ENCODE data around the gene OR6K2. TPM values are rescaled to one million over a fixed set of nuclear protein-coding genes. Genes with fewer than 3 reads are reported as not detected.

The OR6K2 gene
- total RNA-seq, 1 experiment from 2014 or later: not detected

GRCh38 chr1:158686111-158687009 lies 14.1 kb downstream of the OR6K2 start, which contains the start of gene SPTA1:
SPTA1 (minus strand) TSS chr1:158686715; CDS start chr1:158686517, 198 bp downstream.
- DNase-seq (ENCODE audit: low spot score): no peak

- no peak for DNase-seq (ENCODE audit: low spot score)
These were observed 15.4 kb downstream of the OR6K2 start for GRCh38 chr1:158685085-158685484.

- no peak for DNase-seq (ENCODE audit: low spot score)
These were observed 18.8 kb downstream of the OR6K2 start for GRCh38 chr1:158681606-158682005.

- DNase-seq (ENCODE audit: low spot score): no peak
These were observed 21.2 kb downstream of the OR6K2 start for GRCh38 chr1:158679289-158679688.

- no peak for DNase-seq (ENCODE audit: low spot score)
These were observed 24.7 kb downstream of the OR6K2 start for GRCh38 chr1:158675563-158676323.

- DNase-seq (ENCODE audit: low spot score): no peak
These were observed 26.1 kb downstream of the OR6K2 start for GRCh38 chr1:158674302-158674701.

- no peak for DNase-seq (ENCODE audit: low spot score)
These were observed 34.4 kb downstream of the OR6K2 start for GRCh38 chr1:158666037-158666436.

GRCh38 chr1:158654571-158654970 lies 45.9 kb downstream of the OR6K2 start:
- no peak for DNase-seq (ENCODE audit: low spot score)

GRCh38 chr1:158654086-158654485 lies 46.4 kb downstream of the OR6K2 start:
- DNase-seq (ENCODE audit: low spot score): no peak

GRCh38 chr1:158652721-158653334 lies 47.6 kb downstream of the OR6K2 start:
- no peak for DNase-seq (ENCODE audit: low spot score)

Other genes starting within 250 kb of the OR6K2 start
- not detected in 2 replicates for gene OR10K1, start 238.8 kb downstream of the OR6K2 start, total RNA-seq (2014; rRNA removed; shearing (Covaris generic))
- not detected in 2 replicates for gene OR10R2, start 228.4 kb downstream of the OR6K2 start, total RNA-seq (2014; rRNA removed; shearing (Covaris generic))
- gene OR6Y1, start 146.2 kb downstream of the OR6K2 start, total RNA-seq (2014; rRNA removed; shearing (Covaris generic)): not detected in 2 replicates
- not detected in 2 replicates for gene OR6P1, start 130.1 kb downstream of the OR6K2 start, total RNA-seq (2014; rRNA removed; shearing (Covaris generic))
- gene OR10X1, start 120.8 kb downstream of the OR6K2 start, total RNA-seq (2014; rRNA removed; shearing (Covaris generic)): not detected in 2 replicates
- gene OR10Z1, start 95.4 kb downstream of the OR6K2 start, total RNA-seq (2014; rRNA removed; shearing (Covaris generic)): not detected in 2 replicates
- gene SPTA1, start 13.9 kb downstream of the OR6K2 start, total RNA-seq (2014; rRNA removed; shearing (Covaris generic)): not detected in 2 replicates
- not detected in 2 replicates for gene OR6K3, start 20.1 kb upstream of the OR6K2 start, total RNA-seq (2014; rRNA removed; shearing (Covaris generic))
- not detected in 2 replicates for gene OR6K6, start 54.1 kb upstream of the OR6K2 start, total RNA-seq (2014; rRNA removed; shearing (Covaris generic))
- gene OR6N1, start 71.5 kb upstream of the OR6K2 start, total RNA-seq (2014; rRNA removed; shearing (Covaris generic)): not detected in 2 replicates
- gene OR6N2, start 80.6 kb upstream of the OR6K2 start, total RNA-seq (2014; rRNA removed; shearing (Covaris generic)): not detected in 2 replicates
- gene MNDA, start 130.7 kb upstream of the OR6K2 start, total RNA-seq (2014; rRNA removed; shearing (Covaris generic)): not detected in 2 replicates
- gene PYHIN1, start 230.9 kb upstream of the OR6K2 start, total RNA-seq (2014; rRNA removed; shearing (Covaris generic)): not detected in 2 replicates